Measurements from ENCODE around the gene ASB7.

- TF ChIP-seq, protein P1, sequence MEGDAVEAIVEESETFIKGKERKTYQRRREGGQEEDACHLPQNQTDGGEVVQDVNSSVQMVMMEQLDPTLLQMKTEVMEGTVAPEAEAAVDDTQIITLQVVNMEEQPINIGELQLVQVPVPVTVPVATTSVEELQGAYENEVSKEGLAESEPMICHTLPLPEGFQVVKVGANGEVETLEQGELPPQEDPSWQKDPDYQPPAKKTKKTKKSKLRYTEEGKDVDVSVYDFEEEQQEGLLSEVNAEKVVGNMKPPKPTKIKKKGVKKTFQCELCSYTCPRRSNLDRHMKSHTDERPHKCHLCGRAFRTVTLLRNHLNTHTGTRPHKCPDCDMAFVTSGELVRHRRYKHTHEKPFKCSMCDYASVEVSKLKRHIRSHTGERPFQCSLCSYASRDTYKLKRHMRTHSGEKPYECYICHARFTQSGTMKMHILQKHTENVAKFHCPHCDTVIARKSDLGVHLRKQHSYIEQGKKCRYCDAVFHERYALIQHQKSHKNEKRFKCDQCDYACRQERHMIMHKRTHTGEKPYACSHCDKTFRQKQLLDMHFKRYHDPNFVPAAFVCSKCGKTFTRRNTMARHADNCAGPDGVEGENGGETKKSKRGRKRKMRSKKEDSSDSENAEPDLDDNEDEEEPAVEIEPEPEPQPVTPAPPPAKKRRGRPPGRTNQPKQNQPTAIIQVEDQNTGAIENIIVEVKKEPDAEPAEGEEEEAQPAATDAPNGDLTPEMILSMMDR (IDR thresholded peaks at IDR 0.05): no peak
- TF ChIP-seq POLR2A (IDR thresholded peaks at IDR 0.05) (no peak), EP300 (IDR thresholded peaks at IDR 0.05) (no peak)
These were observed 43.6 kb upstream of the ASB7 start for GRCh38 chr15:100558771-100559254.

All from suprapubic skin (tissue), 3 donors.